HFFc6 (cell line): Measurements from ENCODE around the gene CHID1. TPM values are rescaled to one million over a fixed set of nuclear protein-coding genes. Genes with fewer than 3 reads are reported as not detected.

ENCODE experiments used
- DNase-seq: peaks from one replicate; pipeline ENCODE4 v3.0.0-alpha.2; 2018
- H3K27ac Mint-ChIP-seq: 2 replicates; pipeline ENCODE4 v1.8.0; 2020; ENCODE audit warnings: mild to moderate bottlenecking, mixed read lengths
- H3K27me3 Mint-ChIP-seq: 2 replicates; pipeline ENCODE4 v1.8.0; 2021; ENCODE audit warnings: mild to moderate bottlenecking, moderate library complexity, mixed read lengths; ENCODE audit not compliant: insufficient read depth
- H3K36me3 Mint-ChIP-seq: 2 replicates; pipeline ENCODE4 v1.8.0; 2021; ENCODE audit warnings: low read depth, mixed read lengths
- H3K4me1 Mint-ChIP-seq: 2 replicates; pipeline ENCODE4 v1.8.0; 2020; ENCODE audit warnings: low read depth, mixed read lengths
- H3K4me3 Mint-ChIP-seq: 2 replicates; pipeline ENCODE4 v1.8.0; 2020; ENCODE audit warnings: mild to moderate bottlenecking, moderate library complexity, mixed read lengths
- H3K9me3 Mint-ChIP-seq: 2 replicates; pipeline ENCODE4 v1.8.0; 2020; ENCODE audit warnings: mild to moderate bottlenecking, mixed read lengths
- total RNA-seq, 6 experiments: library from RNA; stranded (reverse); fragmentation: NEBNext Ultra II Directional; extraction: Animal tissue kit (Norgen Biotek cat#: 25700); gene quantifications; 2 replicates in 1 of 6; 3 replicates in 5 of 6; pipeline ENCODE4 v1.2.3, GENCODE V29; 2021
- TF ChIP-seq, protein P1 (sequence below): fragments of 200-600 bp; sonication (generic); IDR thresholded peaks from 2 replicates; pipeline ENCODE4 v1.5.0; 2021; ENCODE audit warnings: antibody characterized with exemption, mild to moderate bottlenecking

CHID1 gene
- total RNA-seq, 6 experiments from 2014 or later, result 116 to 145 (median 133) TPM

DNA sequence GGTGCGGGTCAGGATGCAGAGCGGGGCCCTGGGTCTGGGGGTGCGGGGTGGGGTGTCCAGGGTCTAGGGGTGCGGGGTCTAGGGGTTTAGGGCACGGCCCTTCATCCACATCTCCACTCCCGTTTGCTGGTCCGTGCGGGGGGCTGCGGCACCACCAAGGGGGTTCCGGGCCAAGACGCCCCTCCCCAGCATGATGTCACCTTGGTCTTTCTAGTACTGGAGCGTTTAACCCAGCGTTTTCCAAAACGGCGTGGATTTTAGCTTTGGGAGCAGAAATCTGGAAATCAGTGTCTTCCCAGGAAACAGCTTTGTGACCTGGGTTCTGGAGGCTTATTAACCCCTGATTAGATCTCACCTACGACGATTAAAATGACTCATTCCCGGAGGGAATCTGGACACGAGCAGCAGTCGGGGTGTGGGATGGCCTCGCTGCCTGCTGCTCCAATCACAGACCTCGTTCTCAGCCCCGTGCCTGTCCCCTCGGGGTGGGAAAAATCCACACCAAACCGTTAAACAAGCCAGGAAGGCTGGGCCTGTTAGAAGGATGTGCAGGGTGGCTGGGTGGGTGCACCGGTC lies 15.8 kb upstream of the CHID1 start:
- peak overlapping the region; percentile 93 for H3K27ac Mint-ChIP-seq
- DNase-seq, result peak; percentile 72
- H3K27me3 Mint-ChIP-seq, result no peaks in the 10 kb centered on the region
- TF ChIP-seq, protein P1, sequence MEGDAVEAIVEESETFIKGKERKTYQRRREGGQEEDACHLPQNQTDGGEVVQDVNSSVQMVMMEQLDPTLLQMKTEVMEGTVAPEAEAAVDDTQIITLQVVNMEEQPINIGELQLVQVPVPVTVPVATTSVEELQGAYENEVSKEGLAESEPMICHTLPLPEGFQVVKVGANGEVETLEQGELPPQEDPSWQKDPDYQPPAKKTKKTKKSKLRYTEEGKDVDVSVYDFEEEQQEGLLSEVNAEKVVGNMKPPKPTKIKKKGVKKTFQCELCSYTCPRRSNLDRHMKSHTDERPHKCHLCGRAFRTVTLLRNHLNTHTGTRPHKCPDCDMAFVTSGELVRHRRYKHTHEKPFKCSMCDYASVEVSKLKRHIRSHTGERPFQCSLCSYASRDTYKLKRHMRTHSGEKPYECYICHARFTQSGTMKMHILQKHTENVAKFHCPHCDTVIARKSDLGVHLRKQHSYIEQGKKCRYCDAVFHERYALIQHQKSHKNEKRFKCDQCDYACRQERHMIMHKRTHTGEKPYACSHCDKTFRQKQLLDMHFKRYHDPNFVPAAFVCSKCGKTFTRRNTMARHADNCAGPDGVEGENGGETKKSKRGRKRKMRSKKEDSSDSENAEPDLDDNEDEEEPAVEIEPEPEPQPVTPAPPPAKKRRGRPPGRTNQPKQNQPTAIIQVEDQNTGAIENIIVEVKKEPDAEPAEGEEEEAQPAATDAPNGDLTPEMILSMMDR, result no peak
- no peaks in the 10 kb centered on the region for H3K9me3 Mint-ChIP-seq
- H3K4me3 Mint-ChIP-seq, result peak overlapping the region; percentile 91
- H3K4me1 Mint-ChIP-seq, result peaks cover 28% of the 10 kb centered on the region
- H3K36me3 Mint-ChIP-seq, result peaks cover 13% of the 10 kb centered on the region; the same call in 1 of the 2 replicates

DNA sequence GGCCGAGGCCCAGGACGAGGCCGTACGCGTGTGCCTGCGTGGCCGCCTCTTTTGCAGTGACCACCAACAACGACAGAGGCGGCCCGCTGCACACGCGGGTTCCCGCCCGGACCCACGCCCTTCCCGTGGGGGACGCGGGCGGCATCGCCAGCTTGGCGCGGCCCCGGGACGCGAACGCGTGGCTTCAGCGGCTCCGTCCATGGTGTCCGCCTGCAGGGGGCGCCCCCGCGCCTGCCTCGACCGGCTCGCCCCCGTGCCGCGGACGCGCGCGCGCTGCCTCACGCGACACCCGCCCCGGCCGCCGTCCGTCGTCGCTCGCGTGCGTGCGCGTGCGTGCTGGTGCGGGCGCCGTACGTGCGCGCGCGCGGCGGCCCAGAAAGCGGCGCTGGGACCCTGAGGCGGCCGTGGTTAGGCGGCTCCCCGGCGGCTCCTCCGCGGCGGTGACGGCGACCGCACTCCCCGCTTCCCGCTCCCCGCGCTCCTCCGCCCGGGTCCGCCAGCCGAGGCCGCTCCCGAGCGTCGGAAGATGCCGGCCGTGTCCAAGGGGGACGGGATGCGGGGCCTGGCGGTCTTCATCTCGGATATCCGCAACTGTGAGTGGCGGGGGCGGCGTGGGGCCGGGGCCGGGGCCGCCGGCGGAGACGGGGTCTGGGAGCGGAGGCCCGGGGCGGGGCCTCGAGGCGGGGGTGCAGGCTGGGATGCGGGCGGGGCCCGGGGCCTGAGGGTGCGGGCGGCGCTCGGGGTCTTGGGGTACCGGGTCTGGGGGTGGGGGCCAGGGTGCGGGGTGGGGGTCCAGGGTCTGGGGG lies 15.1 kb upstream of the CHID1 start, which contains the start of gene AP2A2:
Gene AP2A2 (plus strand): TSS at position 375 of the 806 bp plus-strand sequence. CDS start 152 bp downstream, at position 527.
- peaks cover 21% of the 10 kb centered on the region for H3K4me1 Mint-ChIP-seq
- H3K36me3 Mint-ChIP-seq, result peaks cover 13% of the 10 kb centered on the region; the same call in 1 of the 2 replicates
- no peaks in the 10 kb centered on the region for H3K9me3 Mint-ChIP-seq
- H3K27me3 Mint-ChIP-seq, result no peaks in the 10 kb centered on the region
- H3K4me3 Mint-ChIP-seq, result peak within 1 kb of the TSS; percentile 91
- peak; percentile 79 for DNase-seq
- TF ChIP-seq, protein P1, result peak; percentile 81
- peak within 1 kb of the TSS; percentile 93 for H3K27ac Mint-ChIP-seq

DNA sequence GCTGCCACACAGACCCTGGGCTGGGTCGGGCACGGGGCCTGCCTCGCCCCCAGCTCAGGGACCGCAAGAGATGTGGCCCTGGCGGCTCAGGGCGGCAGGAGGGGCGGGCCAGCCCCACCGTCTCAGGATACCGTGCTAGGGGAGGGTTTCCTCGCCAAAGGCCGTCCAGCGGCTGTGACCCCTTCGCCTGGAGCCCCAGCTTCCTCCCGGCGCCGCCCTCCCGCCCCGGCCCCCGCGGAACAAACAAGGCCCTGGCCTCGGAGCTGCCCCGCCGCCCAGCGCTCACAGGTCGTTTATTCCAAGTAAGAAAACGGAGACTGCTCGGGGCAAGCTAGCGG lies 14.5 kb upstream of the CHID1 start:
- TF ChIP-seq, protein P1, result no peak
- Mint-ChIP-seq H3K4me3 (no peak overlapping the region), H3K4me1 (peaks cover 20% of the 10 kb centered on the region), H3K36me3 (peaks cover 13% of the 10 kb centered on the region; the same call in 1 of the 2 replicates), H3K27me3 (no peaks in the 10 kb centered on the region), H3K9me3 (no peaks in the 10 kb centered on the region), H3K27ac (no peak overlapping the region)
- no peak for DNase-seq

DNA sequence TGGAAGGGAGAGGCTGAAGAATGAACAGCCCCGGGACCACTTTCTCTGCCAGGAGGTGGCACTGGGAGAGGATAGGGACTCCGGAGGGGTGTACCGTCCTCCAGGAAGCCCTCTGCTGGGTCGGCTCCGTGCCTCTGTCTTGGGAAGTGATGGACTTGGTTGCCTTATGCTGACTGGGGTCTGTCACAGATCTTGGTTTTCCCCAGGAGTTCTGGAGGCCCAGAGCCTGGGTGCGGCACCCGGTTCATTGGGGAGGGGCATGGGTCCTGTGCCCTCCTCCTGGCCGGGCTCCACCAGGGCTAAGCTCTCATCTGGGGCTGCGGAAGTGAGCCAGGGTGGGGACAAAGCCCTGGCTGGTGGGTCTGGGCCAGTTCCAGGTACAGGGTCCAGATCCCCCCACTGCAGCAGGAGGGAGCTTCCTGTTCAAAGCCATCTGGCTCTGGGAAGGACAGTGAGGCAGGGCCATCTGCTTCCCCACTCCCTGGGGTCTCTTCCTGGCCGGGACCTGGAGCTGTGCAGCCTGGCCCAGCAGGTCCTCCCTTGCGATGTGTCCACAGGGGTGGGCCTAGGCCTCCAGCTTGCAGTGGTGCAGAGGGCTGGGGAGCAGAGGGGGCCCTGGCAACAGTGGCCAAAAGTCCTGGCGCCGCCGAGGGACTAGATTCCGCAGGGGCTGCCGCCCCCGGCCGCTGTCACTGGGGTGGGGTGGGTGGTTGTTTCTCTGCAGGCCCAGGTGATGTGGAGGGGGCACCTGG lies 14.0 kb upstream of the CHID1 start:
- Mint-ChIP-seq H3K4me3 (no peak overlapping the region), H3K36me3 (peaks cover 13% of the 10 kb centered on the region; the same call in 1 of the 2 replicates), H3K27me3 (no peaks in the 10 kb centered on the region), H3K9me3 (no peaks in the 10 kb centered on the region), H3K4me1 (peaks cover 20% of the 10 kb centered on the region), H3K27ac (no peak overlapping the region)
- no peak for DNase-seq
- TF ChIP-seq, protein P1, result no peak

DNA sequence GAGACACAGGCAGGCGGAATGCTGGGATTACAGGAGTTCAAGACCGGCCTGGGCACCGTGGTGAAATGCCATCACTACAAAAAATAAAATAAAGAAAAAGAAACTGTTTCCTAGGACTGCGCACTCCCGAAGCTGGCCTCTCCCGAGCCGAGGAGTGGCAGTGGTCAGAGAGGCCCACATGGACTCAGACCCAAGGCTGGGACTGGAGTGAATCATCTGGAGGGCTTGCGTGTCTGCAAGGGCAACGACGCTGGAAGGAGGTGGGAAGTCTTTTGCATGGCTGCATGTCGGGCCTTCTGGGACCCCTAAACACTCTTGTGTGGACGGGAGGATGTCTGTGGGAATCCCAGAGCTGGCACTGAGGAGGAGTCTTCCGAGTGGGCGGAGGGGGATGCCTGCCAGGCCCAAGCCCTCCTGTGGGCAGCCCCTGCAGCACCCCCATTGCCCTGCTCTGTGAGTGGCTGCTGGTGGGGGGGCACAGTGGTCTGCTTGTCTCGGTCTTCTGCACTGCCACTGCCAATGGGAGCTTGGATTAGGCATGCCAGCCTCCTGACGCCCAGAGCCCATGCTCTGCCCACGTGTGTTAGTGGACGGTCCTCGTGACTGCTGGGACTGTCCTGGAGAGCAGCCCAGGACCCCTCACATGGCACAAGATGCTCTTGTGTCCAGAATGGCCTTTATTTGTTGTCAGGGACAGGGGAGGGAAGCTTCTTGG lies 13.2 kb upstream of the CHID1 start:
- Mint-ChIP-seq H3K27ac (no peak overlapping the region), H3K36me3 (peaks cover 13% of the 10 kb centered on the region; the same call in 1 of the 2 replicates), H3K4me1 (peaks cover 17% of the 10 kb centered on the region), H3K9me3 (no peaks in the 10 kb centered on the region), H3K4me3 (no peak overlapping the region), H3K27me3 (no peaks in the 10 kb centered on the region)
- DNase-seq, result no peak
- TF ChIP-seq, protein P1, result no peak
